ENCODE data around the gene PRDM16.

- no peak for TF ChIP-seq SP1 (IDR thresholded peaks at IDR 0.05; ENCODE audit: low read depth, low read length)
- TF ChIP-seq POLR2AphosphoS5 (IDR thresholded peaks at IDR 0.05; ENCODE audit: low read depth, low read length), result no peak
- no peak for TF ChIP-seq SP2 (IDR thresholded peaks at IDR 0.05; ENCODE audit: low read length)
- TF ChIP-seq CTCF (IDR thresholded peaks at IDR 0.05; ENCODE audit: control extremely low read depth in 1 of 3, insufficient read depth in 1 of 3, low read depth in 1 of 3, low read length in 3 of 3), result no peak
Observed at GRCh38 chr1:3163356-3163755, 94.4 kb downstream of the PRDM16 start.

All from H1 (cell line).